ENCODE data around the gene TC2N. TPM values are rescaled to one million over a fixed set of nuclear protein-coding genes. Genes with fewer than 3 reads are reported as not detected.

Gene TC2N
- total RNA-seq, 1 donor from 2014 or later: not detected

- no peak for DNase-seq (ENCODE audit: low read depth, low spot score)
- Mint-ChIP-seq H3K4me3 (no peak overlapping the region), H3K36me3 (ENCODE audit: low read depth) (no peaks in the 10 kb centered on the region), H3K9me3 (no peaks in the 10 kb centered on the region), H3K4me1 (no peaks in the 10 kb centered on the region), H3K27ac (ENCODE audit: unreplicated experiment) (peak overlapping the region; percentile 14), H3K27me3 (ENCODE audit: low read depth) (peaks cover 4% of the 10 kb centered on the region)
- no peak for TF ChIP-seq CTCF (conservative IDR thresholded peaks at IDR 0.05)
Observed at GRCh38 chr14:91866061-91866460, 1.3 kb downstream of the TC2N start.

- no peak overlapping the region for H3K27ac Mint-ChIP-seq (ENCODE audit: unreplicated experiment)
- no peak for TF ChIP-seq CTCF (conservative IDR thresholded peaks at IDR 0.05)
- no peak for DNase-seq (ENCODE audit: low read depth, low spot score)
- H3K4me3 Mint-ChIP-seq: no peak overlapping the region
- no peaks in the 10 kb centered on the region for H3K4me1 Mint-ChIP-seq
- no peaks in the 10 kb centered on the region for H3K9me3 Mint-ChIP-seq
- H3K36me3 Mint-ChIP-seq (ENCODE audit: low read depth): no peaks in the 10 kb centered on the region
- H3K27me3 Mint-ChIP-seq (ENCODE audit: low read depth): peaks cover 15% of the 10 kb centered on the region
Observed at GRCh38 chr14:91862417-91862816, 4.9 kb downstream of the TC2N start.

GRCh38 chr14:91861091-91861490 is 6.2 kb downstream of the TC2N start:
- DNase-seq (ENCODE audit: low read depth, low spot score): no peak
- no peak overlapping the region for H3K4me3 Mint-ChIP-seq
- no peak overlapping the region for H3K27ac Mint-ChIP-seq (ENCODE audit: unreplicated experiment)
- H3K9me3 Mint-ChIP-seq: no peaks in the 10 kb centered on the region
- no peak for TF ChIP-seq CTCF (conservative IDR thresholded peaks at IDR 0.05)
- no peaks in the 10 kb centered on the region for H3K36me3 Mint-ChIP-seq (ENCODE audit: low read depth)
- peaks cover 15% of the 10 kb centered on the region for H3K27me3 Mint-ChIP-seq (ENCODE audit: low read depth)
- H3K4me1 Mint-ChIP-seq: no peaks in the 10 kb centered on the region

- no peaks in the 10 kb centered on the region for H3K4me1 Mint-ChIP-seq
- peaks cover 20% of the 10 kb centered on the region for H3K27me3 Mint-ChIP-seq (ENCODE audit: low read depth)
- H3K9me3 Mint-ChIP-seq: no peaks in the 10 kb centered on the region
- no peak overlapping the region for H3K4me3 Mint-ChIP-seq
- no peak for TF ChIP-seq CTCF (conservative IDR thresholded peaks at IDR 0.05)
- H3K27ac Mint-ChIP-seq (ENCODE audit: unreplicated experiment): no peak overlapping the region
- H3K36me3 Mint-ChIP-seq (ENCODE audit: low read depth): no peaks in the 10 kb centered on the region
- no peak for DNase-seq (ENCODE audit: low read depth, low spot score)
Observed at GRCh38 chr14:91860238-91860637, 7.1 kb downstream of the TC2N start.

GRCh38 chr14:91858536-91859275 is 8.6 kb downstream of the TC2N start:
- peaks cover 20% of the 10 kb centered on the region for H3K27me3 Mint-ChIP-seq (ENCODE audit: low read depth)
- H3K4me3 Mint-ChIP-seq: no peak overlapping the region
- no peak overlapping the region for H3K27ac Mint-ChIP-seq (ENCODE audit: unreplicated experiment)
- no peak for TF ChIP-seq CTCF (conservative IDR thresholded peaks at IDR 0.05)
- H3K9me3 Mint-ChIP-seq: no peaks in the 10 kb centered on the region
- DNase-seq (ENCODE audit: low read depth, low spot score): no peak
- H3K36me3 Mint-ChIP-seq (ENCODE audit: low read depth): no peaks in the 10 kb centered on the region
- no peaks in the 10 kb centered on the region for H3K4me1 Mint-ChIP-seq
